IPS DF 19.7 (cell line): ENCODE measurements around the gene GOPC.
A peak's percentile ranks its signal among the peaks of the same experiment; 100 is the strongest.
"Not testable (repeated sequence)": the region's sequence is repeated elsewhere in the genome, so short reads cannot be mapped to it uniquely, and the experiment has no call there.

Experiments
- DNase-seq: peaks from one replicate; pipeline ENCODE4 v3.0.0-alpha.2; 2013; ENCODE audit warnings: low read depth, low spot score

The GOPC gene

GRCh38 chr6:117602151-117602898, at the start of gene GOPC:
Gene GOPC, minus strand, starts transcription at chr6:117602511. Its CDS starts 223 bp downstream, at chr6:117602288.
- peak; percentile 56 for DNase-seq

GRCh38 chr6:117651984-117652383, 49.7 kb upstream of the GOPC start:
- not testable (repeated sequence) for DNase-seq

- no peak for DNase-seq
These were observed 40.7 kb upstream of the GOPC start for GRCh38 chr6:117642976-117643375.

GRCh38 chr6:117637770-117638169, 35.5 kb upstream of the GOPC start:
- DNase-seq, result no peak

GRCh38 chr6:117629119-117629660, 26.9 kb upstream of the GOPC start:
- no peak for DNase-seq

- DNase-seq, result no peak
These were observed 25.2 kb upstream of the GOPC start for GRCh38 chr6:117627533-117627932.

- DNase-seq, result no peak
These were observed 22.7 kb upstream of the GOPC start for GRCh38 chr6:117624869-117625481.

- no peak for DNase-seq
These were observed 16.9 kb upstream of the GOPC start for GRCh38 chr6:117619178-117619577.

GRCh38 chr6:117617210-117618035, 15.1 kb upstream of the GOPC start:
- DNase-seq, result no peak

GRCh38 chr6:117616391-117617209, 14.3 kb upstream of the GOPC start:
- no peak for DNase-seq

- peak; percentile 80 for DNase-seq
These were observed 13.6 kb upstream of the GOPC start for GRCh38 chr6:117615750-117616390.

GRCh38 chr6:117613920-117614560, 11.7 kb upstream of the GOPC start:
- no peak for DNase-seq

- no peak for DNase-seq
These were observed 5.2 kb upstream of the GOPC start for GRCh38 chr6:117607511-117607910.

- DNase-seq, result no peak
These were observed 3.0 kb upstream of the GOPC start for GRCh38 chr6:117605169-117605826.

- DNase-seq, result no peak
These were observed 1.5 kb upstream of the GOPC start for GRCh38 chr6:117603821-117604220.

- DNase-seq, result no peak
These were observed 733 bp upstream of the GOPC start for GRCh38 chr6:117602899-117603588.

- DNase-seq, result no peak
These were observed 530 bp downstream of the GOPC start for GRCh38 chr6:117601811-117602150.

GRCh38 chr6:117600008-117600743, 2.1 kb downstream of the GOPC start:
- DNase-seq, result no peak

GRCh38 chr6:117597755-117598154, 4.6 kb downstream of the GOPC start:
- DNase-seq, result no peak
